T-helper 17 cell (primary cell): ENCODE measurements around the gene MMP24. TPM values are rescaled to one million over a fixed set of nuclear protein-coding genes. Genes with fewer than 3 reads are reported as not detected.
"Not testable (repeated sequence)": the region's sequence is repeated elsewhere in the genome, so short reads cannot be mapped to it uniquely, and the experiment has no call there.

ENCODE experiments used
- ATAC-seq: fragments of 150-1000 bp; cut with Tn5 transposase; 2 replicates; pipeline ENCODE4 v1.10.0; 2021; ENCODE audit warnings: mild to moderate bottlenecking, moderate library complexity
- DNase-seq, 3 donors: peaks; one replicate each; pipeline versions ENCODE4 v3.0.0 to v3.0.0-alpha.2; 2020 to 2021
- H3K9me3 ChIP-seq: one replicate; pipeline ENCODE4 v1.7.0; 2013; ENCODE audit warnings: low read length, mild to moderate bottlenecking; ENCODE audit not compliant: control insufficient read depth, poor library complexity, severe bottlenecking
- H3K27ac Mint-ChIP-seq: one replicate; pipeline ENCODE4 v1.8.0; 2022; ENCODE audit warnings: mild to moderate bottlenecking, moderate library complexity, mixed read lengths
- H3K27me3 Mint-ChIP-seq: one replicate; pipeline ENCODE4 v1.8.0; 2022; ENCODE audit warnings: mixed read lengths
- H3K36me3 Mint-ChIP-seq: one replicate; pipeline ENCODE4 v1.8.0; 2022; ENCODE audit warnings: low read depth, mixed read lengths
- H3K4me1 Mint-ChIP-seq: one replicate; pipeline ENCODE4 v1.8.0; 2022; ENCODE audit warnings: mild to moderate bottlenecking, mixed read lengths
- H3K4me3 Mint-ChIP-seq: one replicate; pipeline ENCODE4 v1.8.0; 2022; ENCODE audit warnings: mild to moderate bottlenecking, moderate library complexity, mixed read lengths
- total RNA-seq, 4 donors: library from RNA in 2 of 4; stranded (reverse) in 2 of 4; gene quantifications; one replicate each; pipeline ENCODE4 v1.2.3 and lab custom pipeline; 2022 to 2026

Gene MMP24
- total RNA-seq, 2 donors from 2014 or later = 0.15 to 0.16 TPM

- DNase-seq, H3K9me3 ChIP-seq, H3K27me3 Mint-ChIP-seq, ATAC-seq, H3K36me3 Mint-ChIP-seq: not testable (repeated sequence)
- Mint-ChIP-seq H3K4me3 (peak overlapping the region; percentile 83), H3K4me1 (peaks cover 14% of the 10 kb centered on the region), H3K27ac (peak overlapping the region; percentile 97)
Measured at GRCh38 chr20:35252598-35252997, 26.1 kb downstream of the MMP24 start.

GRCh38 chr20:35253010-35253409 is 26.5 kb downstream of the MMP24 start:
- DNase-seq (no peak), ATAC-seq (peak; percentile 49)
- no peaks in the 10 kb centered on the region for H3K36me3 Mint-ChIP-seq
- H3K27me3 Mint-ChIP-seq = no peaks in the 10 kb centered on the region
- no peaks in the 10 kb centered on the region for H3K9me3 ChIP-seq
- H3K4me3 Mint-ChIP-seq = no peak overlapping the region
- H3K27ac Mint-ChIP-seq = peak overlapping the region; percentile 97
- peaks cover 12% of the 10 kb centered on the region for H3K4me1 Mint-ChIP-seq

- DNase-seq = no peak
- Mint-ChIP-seq H3K27me3 (no peaks in the 10 kb centered on the region), H3K27ac (peak overlapping the region; percentile 97), H3K36me3 (no peaks in the 10 kb centered on the region), H3K4me3 (no peak overlapping the region), H3K4me1 (peaks cover 12% of the 10 kb centered on the region)
- H3K9me3 ChIP-seq = no peaks in the 10 kb centered on the region
- no peak for ATAC-seq
Measured at GRCh38 chr20:35254448-35254999, 28.0 kb downstream of the MMP24 start.

- Mint-ChIP-seq H3K4me3 (no peak overlapping the region), H3K36me3 (no peaks in the 10 kb centered on the region), H3K27ac (peak overlapping the region; percentile 21), H3K4me1 (peaks cover 4% of the 10 kb centered on the region), H3K27me3 (no peaks in the 10 kb centered on the region)
- no peaks in the 10 kb centered on the region for H3K9me3 ChIP-seq
- DNase-seq (no peak), ATAC-seq (no peak)
Measured at GRCh38 chr20:35257175-35257909, 30.9 kb downstream of the MMP24 start.

GRCh38 chr20:35260426-35260825 is 33.9 kb downstream of the MMP24 start:
- no peaks in the 10 kb centered on the region for H3K9me3 ChIP-seq
- no peaks in the 10 kb centered on the region for H3K27me3 Mint-ChIP-seq
- H3K4me1 Mint-ChIP-seq = peaks cover 12% of the 10 kb centered on the region
- H3K36me3 Mint-ChIP-seq = peaks cover 8% of the 10 kb centered on the region
- ATAC-seq (no peak), DNase-seq (no peak)
- H3K27ac Mint-ChIP-seq = no peak overlapping the region
- H3K4me3 Mint-ChIP-seq = no peak overlapping the region

- H3K36me3 Mint-ChIP-seq, H3K27me3 Mint-ChIP-seq, H3K9me3 ChIP-seq, ATAC-seq, DNase-seq, H3K27ac Mint-ChIP-seq, H3K4me3 Mint-ChIP-seq: not testable (repeated sequence)
- H3K4me1 Mint-ChIP-seq = peaks cover 17% of the 10 kb centered on the region
Measured at GRCh38 chr20:35262321-35262720, 35.8 kb downstream of the MMP24 start.

GRCh38 chr20:35262731-35263531 is 36.4 kb downstream of the MMP24 start:
- ATAC-seq, H3K4me3 Mint-ChIP-seq, DNase-seq, H3K36me3 Mint-ChIP-seq, H3K9me3 ChIP-seq, H3K27me3 Mint-ChIP-seq: not testable (repeated sequence)
- peaks cover 20% of the 10 kb centered on the region for H3K4me1 Mint-ChIP-seq
- peak overlapping the region; percentile 86 for H3K27ac Mint-ChIP-seq

GRCh38 chr20:35263532-35264341 is 37.2 kb downstream of the MMP24 start:
- DNase-seq (no peak), ATAC-seq (no peak)
- peaks cover 10% of the 10 kb centered on the region for H3K36me3 Mint-ChIP-seq
- H3K4me3 Mint-ChIP-seq = no peak overlapping the region
- no peaks in the 10 kb centered on the region for H3K27me3 Mint-ChIP-seq
- H3K9me3 ChIP-seq = no peaks in the 10 kb centered on the region
- peaks cover 22% of the 10 kb centered on the region for H3K4me1 Mint-ChIP-seq
- peak overlapping the region; percentile 86 for H3K27ac Mint-ChIP-seq

- no peak overlapping the region for H3K27ac Mint-ChIP-seq
- no peak overlapping the region for H3K4me3 Mint-ChIP-seq
- DNase-seq (no peak), ATAC-seq (no peak)
- H3K4me1 Mint-ChIP-seq = peaks cover 26% of the 10 kb centered on the region
- peaks cover 10% of the 10 kb centered on the region for H3K36me3 Mint-ChIP-seq
- H3K9me3 ChIP-seq = no peaks in the 10 kb centered on the region
- no peaks in the 10 kb centered on the region for H3K27me3 Mint-ChIP-seq
Measured at GRCh38 chr20:35264755-35265154, 38.3 kb downstream of the MMP24 start.

- Mint-ChIP-seq H3K4me1 (peaks cover 31% of the 10 kb centered on the region), H3K27ac (peak overlapping the region; percentile 61), H3K4me3 (no peak overlapping the region), H3K27me3 (no peaks in the 10 kb centered on the region), H3K36me3 (peaks cover 15% of the 10 kb centered on the region)
- no peak for ATAC-seq
- no peak for DNase-seq
- no peaks in the 10 kb centered on the region for H3K9me3 ChIP-seq
Measured at GRCh38 chr20:35267092-35267491, 40.6 kb downstream of the MMP24 start.

- no peaks in the 10 kb centered on the region for H3K9me3 ChIP-seq
- Mint-ChIP-seq H3K36me3 (peaks cover 8% of the 10 kb centered on the region), H3K4me3 (no peak overlapping the region), H3K27me3 (no peaks in the 10 kb centered on the region), H3K4me1 (peaks cover 24% of the 10 kb centered on the region), H3K27ac (peak overlapping the region; percentile 8)
- peak in 1 of 3 donors; percentile 23 for DNase-seq
- peak; percentile 73 for ATAC-seq
Measured at GRCh38 chr20:35269055-35269781, 42.7 kb downstream of the MMP24 start.
